Brain microvascular endothelial cell (primary cell): ENCODE results near the gene WNK1.

Experiments used
- DNase-seq: peaks from one replicate; pipeline ENCODE4 v3.0.0-alpha.2; 2020
- H3K27ac ChIP-seq: fragments of 250-450 bp; sonication (Bioruptor Pico); 2 replicates; pipeline ENCODE4 v1.5.1; 2020; ENCODE audit warnings: mild to moderate bottlenecking, moderate library complexity
- H3K27me3 ChIP-seq: fragments of 250-450 bp; sonication (Bioruptor Pico); replicated peaks from 2 replicates; pipeline ENCODE4 v1.5.1; 2020; ENCODE audit warnings: mild to moderate bottlenecking
- H3K36me3 ChIP-seq: fragments of 250-450 bp; sonication (Bioruptor Pico); replicated peaks from 2 replicates; pipeline ENCODE4 v1.5.1; 2020; ENCODE audit warnings: mild to moderate bottlenecking
- H3K4me3 ChIP-seq: 2 replicates; pipeline ENCODE4 v1.5.1; 2011; ENCODE audit warnings: low read depth, mild to moderate bottlenecking, control low read depth, low read length, moderate library complexity
- CTCF ChIP-seq: IDR thresholded peaks from 2 replicates; pipeline ENCODE4 v1.5.1; 2011; ENCODE audit warnings: low read depth, mild to moderate bottlenecking, moderate library complexity, low read length, control low read depth, inconsistent platforms; ENCODE audit errors: missing control alignments
- in situ Hi-C: cut with HindIII; loops from 2 replicates; pipeline ENCODE4 v1.10.0; 2017; ENCODE audit warnings: low sequenced_read_pairs, low pct_ligation_motif_present

WNK1 gene

GRCh38 chr12:897386-897785 lies 145.0 kb downstream of the WNK1 start:
- no peak for TF ChIP-seq CTCF
- Histone ChIP-seq H3K4me3 (no peak overlapping the region), H3K27me3 (no peaks in the 10 kb centered on the region), H3K27ac (no peak overlapping the region), H3K36me3 (peaks cover 46% of the 10 kb centered on the region)
- in situ Hi-C loops, result no loop called here
- DNase-seq, result no peak

DNA sequence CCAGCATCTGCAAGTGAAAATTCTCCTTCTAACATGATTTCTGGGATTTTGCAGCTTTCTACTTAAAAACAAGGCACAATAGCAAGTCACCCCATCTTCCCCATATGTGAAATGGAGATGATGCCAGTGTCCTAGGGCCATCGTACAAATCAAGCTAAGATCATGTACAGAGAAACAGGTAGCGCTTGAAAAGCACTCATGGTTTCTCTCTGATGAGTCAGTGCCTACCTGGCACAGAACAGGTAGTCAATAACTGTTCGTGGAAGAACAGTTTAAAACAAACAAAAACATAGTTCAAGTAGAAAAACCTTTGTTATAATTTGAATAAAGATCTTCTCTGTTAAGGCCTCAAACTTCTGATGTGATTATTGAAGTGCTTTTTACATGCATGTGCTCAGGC lies 150.2 kb downstream of the WNK1 start:
- H3K27me3 ChIP-seq, result no peaks in the 10 kb centered on the region
- peaks cover 54% of the 10 kb centered on the region for H3K36me3 ChIP-seq
- no peak overlapping the region for H3K4me3 ChIP-seq
- no peak overlapping the region for H3K27ac ChIP-seq
- in situ Hi-C loops, result no loop called here
- DNase-seq, result no peak
- no peak for TF ChIP-seq CTCF

- Histone ChIP-seq H3K36me3 (peaks cover 55% of the 10 kb centered on the region), H3K27ac (no peak overlapping the region), H3K27me3 (no peaks in the 10 kb centered on the region), H3K4me3 (no peak overlapping the region)
- in situ Hi-C loops, result no loop called here
- TF ChIP-seq CTCF, result no peak
- DNase-seq, result no peak
Observed at GRCh38 chr12:903055-903454, 150.7 kb downstream of the WNK1 start.

- H3K27ac ChIP-seq, result no peak overlapping the region
- DNase-seq, result no peak
- peaks cover 58% of the 10 kb centered on the region for H3K36me3 ChIP-seq
Observed at GRCh38 chr12:904010-904414, 151.6 kb downstream of the WNK1 start.

GRCh38 chr12:905261-906031 lies 153.1 kb downstream of the WNK1 start:
- DNase-seq, result no peak
- H3K27ac ChIP-seq, result no peak overlapping the region
- TF ChIP-seq CTCF, result no peak
- H3K36me3 ChIP-seq, result peaks cover 69% of the 10 kb centered on the region
- no peak overlapping the region for H3K4me3 ChIP-seq
- no peaks in the 10 kb centered on the region for H3K27me3 ChIP-seq
- in situ Hi-C loops, result no loop called here

More at GRCh38 chr12:904010-904414, 151.6 kb downstream of the WNK1 start:
- in situ Hi-C loops, result no loop called here
- H3K4me3 ChIP-seq, result no peak overlapping the region
- TF ChIP-seq CTCF, result no peak
- H3K27me3 ChIP-seq, result no peaks in the 10 kb centered on the region
